ENCODE measurements around the gene CKAP4.
A peak's percentile ranks its signal among the peaks of the same experiment; 100 is the strongest.

Gene CKAP4

DNA sequence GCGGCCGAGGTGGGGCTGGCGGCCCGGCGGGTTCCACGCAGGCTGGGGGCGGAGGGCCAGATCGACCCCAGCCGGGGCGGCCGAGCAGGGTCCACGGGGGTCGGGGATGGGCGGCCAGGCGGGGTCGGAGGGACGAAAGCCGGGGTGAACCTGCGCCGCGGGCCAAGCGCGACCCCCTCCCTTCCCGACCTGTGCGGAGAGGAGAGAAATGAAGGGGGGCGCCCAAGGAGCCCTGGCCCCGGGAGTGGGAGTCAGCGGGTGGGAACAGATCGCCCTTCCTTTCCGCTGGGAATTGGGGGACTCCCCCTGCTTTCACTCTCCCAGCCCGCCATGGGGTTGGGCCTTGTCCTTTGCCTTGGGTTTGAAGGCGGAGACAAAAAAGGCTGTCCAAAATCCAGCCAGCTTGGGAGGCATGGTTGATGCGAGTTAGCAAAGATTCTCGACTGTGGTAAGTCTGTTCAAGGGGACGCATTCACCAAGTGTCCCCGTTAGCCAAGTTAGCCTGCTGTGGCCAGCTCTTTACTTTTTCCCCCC lies 559 bp upstream of the CKAP4 start:
- intact Hi-C loops (cut with DNase I): loop anchor here (5.0 kb wide), 2 partner anchors 54 to 109 kb away; partner anchors contain the start of genes POLR3B and TCP11L2
- DNase-seq: peak in 31 of 42 donors; percentile 5 to 68 (median 28)

DNA sequence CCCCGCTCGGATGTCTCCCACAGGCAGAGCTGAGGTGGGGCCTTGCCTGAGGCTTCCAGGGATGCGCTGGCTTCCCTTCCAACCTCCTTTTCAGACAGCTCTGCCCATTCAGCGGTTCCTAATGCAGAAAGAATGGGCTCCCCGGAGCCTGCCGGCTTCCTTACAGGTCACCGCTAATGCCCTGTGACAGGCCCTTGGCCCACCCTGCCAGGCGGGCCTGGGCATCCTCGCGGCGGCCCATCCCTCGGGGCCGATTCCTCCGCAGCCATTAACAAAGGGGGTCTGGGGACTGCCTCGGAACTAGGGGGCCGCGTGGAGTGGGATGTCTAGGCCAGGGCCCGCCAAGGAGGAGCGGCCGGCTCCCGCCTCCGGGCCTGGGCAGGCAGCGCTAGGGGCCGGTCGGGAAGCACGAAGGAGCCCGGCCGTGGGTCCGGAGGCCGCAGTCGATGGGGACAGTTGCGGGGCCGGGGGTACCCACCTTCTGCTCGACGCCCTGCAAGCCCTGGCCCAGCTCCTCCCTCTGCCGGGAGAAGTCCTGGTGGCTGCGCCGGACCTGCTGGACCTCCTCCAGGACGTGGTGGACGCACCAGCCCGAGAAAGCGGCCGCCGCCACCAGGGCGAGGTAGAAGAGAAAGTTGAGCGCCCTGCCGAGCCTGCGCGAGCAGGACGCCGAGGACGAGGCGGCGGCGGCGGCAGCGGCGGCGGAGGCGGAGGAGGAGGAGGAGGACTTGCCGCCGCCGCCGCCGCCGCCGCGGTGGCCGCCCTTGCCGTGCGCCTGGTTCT lies 738 bp downstream of the CKAP4 start:
- intact Hi-C loops (cut with DNase I): loop anchor here (5.0 kb wide), 2 partner anchors 55 to 110 kb away; partner anchors contain the start of genes POLR3B and TCP11L2
- peak in 34 of 42 donors; percentile 5 to 66 (median 37) for DNase-seq

DNA sequence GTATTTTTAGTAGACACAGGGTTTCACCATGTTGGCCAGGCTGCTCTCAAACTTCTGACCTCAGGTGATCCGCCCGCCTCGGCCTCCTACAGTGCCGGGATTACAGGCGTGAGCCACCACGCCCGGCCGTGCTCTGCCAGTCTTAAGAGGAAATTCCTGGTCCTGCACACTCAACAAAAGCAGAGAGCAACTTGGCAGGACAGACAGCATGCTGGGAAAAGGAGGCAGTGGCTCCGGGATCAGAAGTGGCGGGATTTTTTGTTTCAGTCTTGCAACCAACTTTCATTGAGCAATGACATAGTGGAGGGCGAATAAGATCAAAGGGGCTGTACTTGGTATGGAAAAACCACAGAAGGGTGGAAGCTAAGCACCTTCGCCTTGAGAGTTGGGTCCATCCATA lies 2.1 kb downstream of the CKAP4 start:
- DNase-seq: no peak
- intact Hi-C loops (cut with DNase I): loop anchor here (5.0 kb wide), 2 partner anchors 57 to 112 kb away; partner anchors contain the start of genes POLR3B and TCP11L2

DNA sequence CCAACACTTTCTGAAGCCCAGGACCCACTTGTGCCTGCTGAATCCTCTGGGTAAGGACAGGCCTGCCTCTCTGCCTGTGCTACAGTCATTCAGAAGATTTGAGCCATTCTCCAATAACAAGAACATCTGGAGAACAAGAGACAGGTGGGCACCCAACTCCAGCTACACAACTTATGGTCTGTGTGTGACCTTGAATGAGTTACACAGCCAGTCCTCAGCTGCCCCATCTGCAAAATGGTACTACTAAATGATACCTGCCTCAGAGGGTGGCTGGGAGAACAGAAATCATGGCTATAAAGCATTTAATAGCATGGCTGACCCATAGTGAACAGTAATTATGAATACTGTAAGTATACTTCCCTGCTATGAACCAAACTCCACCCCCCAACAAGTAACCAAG lies 4.2 kb downstream of the CKAP4 start:
- intact Hi-C loops (cut with DNase I): no loop called here

DNA sequence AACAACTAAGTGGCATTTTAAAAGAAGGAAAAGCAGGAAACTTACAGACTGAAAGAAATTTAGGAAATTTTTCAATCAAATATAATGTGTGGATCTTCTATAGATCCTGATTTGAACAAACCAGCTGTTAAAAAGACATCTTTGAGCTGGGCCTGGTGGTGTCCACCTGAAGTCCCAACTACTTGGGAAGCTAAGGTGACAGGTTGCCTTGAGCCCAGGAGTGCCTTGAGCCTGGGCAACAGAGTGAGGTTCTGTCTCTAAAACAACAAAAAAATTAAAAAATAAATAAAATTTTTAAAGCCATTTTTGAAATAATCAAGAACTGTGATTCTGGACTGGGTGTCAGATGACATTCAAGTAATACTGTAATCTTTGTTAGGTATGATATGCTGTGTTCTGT lies 7.0 kb downstream of the CKAP4 start:
- intact Hi-C loops (cut with DNase I): no loop called here
- peak in 2 of 42 donors; percentile 35 to 39 for DNase-seq

More for the DNA sequence above, 4.2 kb downstream of the CKAP4 start:
- no peak for DNase-seq

DNA sequence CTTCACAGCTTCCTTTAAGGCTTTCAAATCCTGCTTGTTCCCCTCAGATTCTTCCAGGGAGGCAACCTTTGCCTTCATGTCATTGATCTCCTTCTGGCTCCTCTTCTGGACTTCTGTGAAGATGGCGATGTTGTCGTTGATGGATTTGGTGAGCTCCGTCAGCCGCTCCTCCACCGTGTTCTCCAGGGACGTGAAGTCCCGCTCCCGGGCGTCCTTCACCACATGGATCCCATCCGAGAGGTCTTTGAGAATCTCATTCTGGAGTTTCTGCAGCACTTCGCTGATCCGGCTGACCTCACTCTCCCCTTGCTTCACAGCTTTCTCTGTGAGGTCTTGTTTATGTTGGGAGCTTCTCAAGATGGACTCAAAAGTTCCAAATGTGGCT lies 7.9 kb downstream of the CKAP4 start:
- DNase-seq: peak in 2 of 42 donors; percentile 23 to 35
- intact Hi-C loops (cut with DNase I): no loop called here

DNA sequence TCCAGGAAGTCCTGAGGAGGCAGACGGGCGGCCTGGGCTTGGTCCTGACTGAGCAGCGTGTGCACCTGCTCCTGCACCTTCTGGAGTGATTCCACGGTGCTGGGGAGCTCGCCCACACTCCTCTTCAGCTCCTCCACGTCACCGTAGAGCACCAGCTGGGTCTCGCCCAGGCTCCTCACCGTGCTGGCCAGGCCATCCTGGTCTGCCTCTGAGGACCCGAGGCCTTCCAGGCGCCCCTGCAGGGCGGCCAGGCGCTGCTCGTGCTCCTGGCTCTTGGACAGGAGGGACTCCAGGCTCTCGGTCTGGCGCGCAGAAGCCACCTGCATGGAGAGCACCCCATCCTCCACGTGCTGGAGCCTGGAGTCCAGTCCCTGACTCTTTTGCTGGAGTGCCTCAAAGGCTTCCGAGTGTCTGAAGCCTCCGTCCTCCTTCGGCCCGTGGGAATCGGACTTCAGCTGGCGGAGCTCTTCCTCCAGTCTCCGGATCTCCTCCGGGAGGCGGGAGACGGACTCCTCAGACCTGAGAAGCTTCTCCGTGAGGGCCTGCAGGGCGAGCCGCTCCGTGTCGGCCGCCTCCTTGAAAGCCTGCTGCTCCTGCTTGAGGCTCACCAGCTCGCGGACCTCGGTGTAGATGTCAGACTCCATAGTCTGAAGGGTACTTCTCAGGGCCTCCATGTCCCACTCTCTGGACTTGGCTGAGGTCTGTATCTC lies 8.4 kb downstream of the CKAP4 start:
- peak in 2 of 42 donors; percentile 28 to 37 for DNase-seq
- intact Hi-C loops (cut with DNase I): no loop called here

DNA sequence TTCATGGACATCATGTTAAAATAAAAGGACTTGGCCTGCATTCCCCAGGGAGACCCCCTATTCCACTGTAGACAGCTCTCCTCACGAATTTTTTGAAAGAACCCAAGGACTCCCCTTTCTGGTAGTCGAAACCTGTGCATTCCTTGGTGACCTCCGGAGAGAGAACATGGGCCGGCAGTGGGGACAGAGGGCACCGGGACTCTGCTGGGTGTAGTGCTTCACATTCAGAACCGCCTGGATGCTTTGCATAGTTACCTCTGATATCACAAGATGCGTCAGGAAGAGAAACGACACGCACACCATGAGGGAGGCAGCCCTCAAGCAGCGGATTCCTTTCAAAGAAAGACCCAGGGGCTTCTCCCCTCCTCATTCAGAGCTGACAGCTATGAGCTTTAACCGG lies 9.7 kb downstream of the CKAP4 start:
- peak in 1 of 42 donors; percentile 25 for DNase-seq
- intact Hi-C loops (cut with DNase I): no loop called here

DNA sequence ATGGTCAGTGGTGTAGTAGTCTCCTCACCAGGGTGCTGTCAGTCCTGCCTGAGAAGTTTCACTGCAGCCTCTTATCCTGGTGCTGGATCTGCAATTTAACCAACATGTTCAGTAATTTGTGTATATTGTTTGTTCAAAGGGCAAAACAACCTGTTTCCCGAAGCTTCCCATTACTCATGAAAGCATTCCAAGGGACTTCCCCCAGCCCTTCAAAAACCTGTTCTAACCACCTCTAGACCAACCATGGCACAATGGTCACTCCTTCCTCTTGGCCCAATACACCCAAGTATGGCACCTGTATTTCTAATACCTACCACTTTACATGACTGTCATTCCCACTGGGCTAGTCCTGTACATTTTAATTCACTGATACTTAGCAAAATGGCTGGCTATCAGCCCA lies 12.1 kb downstream of the CKAP4 start:
- intact Hi-C loops (cut with DNase I): no loop called here

DNA sequence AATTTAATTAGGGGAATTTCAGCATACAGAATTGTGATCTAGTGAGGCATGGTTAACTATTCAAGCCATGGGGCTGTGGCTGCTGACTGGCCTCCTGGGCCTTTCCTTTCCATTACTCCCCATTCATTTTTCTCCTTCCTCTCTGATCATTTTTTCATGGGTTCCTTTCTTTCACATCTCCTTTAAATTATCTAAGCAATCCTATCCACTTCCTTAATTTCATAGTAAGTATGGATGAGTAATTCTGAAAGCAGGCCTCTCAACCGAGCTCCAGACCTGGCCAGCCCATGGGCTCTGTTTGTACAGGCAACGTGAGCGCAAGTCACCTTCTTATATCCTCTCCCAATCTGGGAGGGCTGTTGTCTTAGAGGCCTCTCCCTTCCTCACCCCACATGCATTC lies 13.4 kb downstream of the CKAP4 start:
- DNase-seq: no peak
- intact Hi-C loops (cut with DNase I): no loop called here

More for the DNA sequence above, 12.1 kb downstream of the CKAP4 start:
- DNase-seq: no peak

DNA sequence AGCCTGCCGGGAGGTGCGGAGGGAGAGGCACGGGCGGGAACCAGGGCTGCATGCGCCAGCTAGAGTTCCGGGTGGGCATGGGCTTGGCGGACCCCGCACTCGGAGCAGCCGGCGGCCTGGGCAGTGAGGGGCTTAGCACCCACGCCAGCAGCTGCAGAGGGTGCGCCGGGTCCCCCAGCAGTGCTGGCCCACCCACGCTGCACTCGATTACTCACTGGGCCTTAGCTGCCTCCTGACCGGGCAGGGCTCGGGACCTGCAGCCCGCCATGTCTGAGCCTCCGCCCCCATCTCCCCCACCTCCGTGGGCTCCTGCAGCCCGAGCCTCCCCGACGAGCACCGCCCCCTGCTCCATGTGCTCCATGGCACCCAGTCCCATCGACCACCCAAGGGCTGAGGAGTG lies 14.8 kb downstream of the CKAP4 start:
- intact Hi-C loops (cut with DNase I): no loop called here
- no peak for DNase-seq

DNA sequence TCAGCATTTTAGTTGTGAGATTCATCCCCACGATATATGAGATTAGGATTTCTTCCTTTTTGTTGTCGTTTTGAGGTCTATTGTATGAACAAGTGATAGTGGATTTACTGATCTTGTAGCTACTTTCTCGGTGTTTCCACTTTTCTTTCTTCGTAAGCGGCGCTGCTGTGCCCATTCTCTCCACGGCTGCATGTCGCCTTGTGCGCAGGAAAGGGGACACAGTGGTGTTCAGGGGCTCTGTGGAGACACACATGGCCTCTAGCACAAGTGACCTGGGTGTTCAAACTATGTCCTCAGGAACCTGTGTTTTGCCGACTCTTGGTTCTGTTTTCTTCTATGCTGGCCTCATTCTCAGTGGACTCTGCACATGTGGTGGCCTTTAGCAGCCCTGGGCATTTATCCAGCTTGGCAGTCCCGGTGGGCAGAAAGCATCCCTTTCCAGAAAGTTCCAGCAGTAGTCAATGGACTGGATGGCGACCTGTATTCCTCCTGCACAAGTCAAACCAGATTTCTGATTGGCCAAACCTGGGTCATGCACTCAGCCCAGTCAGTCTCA lies 18.7 kb downstream of the CKAP4 start:
- intact Hi-C loops (cut with DNase I): loop anchor here (5.0 kb wide), 1 partner anchor 128 kb away; the partner anchor contains the start of gene POLR3B
- no peak for DNase-seq

DNA sequence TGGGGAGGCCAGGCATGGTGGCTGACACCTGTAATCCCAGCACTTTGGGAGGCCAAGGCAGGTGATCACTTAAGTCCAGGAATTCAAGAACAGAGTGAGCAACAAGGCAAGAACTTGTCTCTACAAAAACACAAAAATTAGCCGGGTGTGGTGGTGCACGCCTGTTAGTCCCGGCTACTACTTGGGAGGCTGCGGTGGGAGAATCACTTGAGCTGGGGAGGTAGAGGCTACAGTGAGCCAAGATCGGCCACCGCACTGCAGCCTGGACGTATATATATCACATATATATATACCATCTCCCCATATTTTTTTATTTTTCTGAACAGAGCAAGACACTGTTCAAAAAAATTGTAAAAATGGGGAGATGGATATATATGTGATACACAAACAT lies 19.5 kb downstream of the CKAP4 start:
- intact Hi-C loops (cut with DNase I): loop anchor here (5.0 kb wide), 1 partner anchor 129 kb away; the partner anchor contains the start of gene POLR3B
- DNase-seq: no peak

DNA sequence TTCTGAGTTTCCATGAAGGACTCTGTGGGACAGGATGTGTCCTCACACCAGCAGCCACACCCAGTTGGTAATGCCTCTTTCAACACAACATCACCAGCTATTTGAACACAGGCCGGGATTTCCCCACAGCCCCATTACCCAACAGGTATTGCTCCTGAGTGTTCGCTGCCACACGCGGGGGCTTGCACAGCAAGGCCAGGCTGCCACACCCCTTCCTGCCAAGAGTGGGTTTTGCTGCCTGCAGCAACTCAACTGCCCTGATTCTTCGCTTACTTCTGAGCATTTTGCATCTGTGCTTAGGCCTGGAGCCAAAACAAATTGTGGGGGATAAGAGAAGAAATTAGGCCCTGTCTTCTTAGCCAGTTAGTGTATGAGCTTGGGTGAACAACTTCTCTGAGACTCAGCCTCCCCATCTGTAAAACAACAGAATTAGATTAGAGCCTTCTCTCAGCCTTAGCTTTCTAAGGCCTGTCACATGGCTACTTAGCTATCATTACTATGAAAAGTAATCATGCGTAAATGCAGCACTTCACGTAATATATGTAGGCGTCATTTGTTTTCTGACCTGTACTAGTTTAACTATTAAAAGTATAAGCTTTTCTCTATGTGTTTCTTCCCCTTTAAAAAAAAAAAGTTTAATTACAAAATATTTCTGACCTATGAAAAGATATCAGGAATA lies 20.0 kb downstream of the CKAP4 start:
- DNase-seq: no peak
- intact Hi-C loops (cut with DNase I): loop anchor here (5.0 kb wide), 1 partner anchor 130 kb away; the partner anchor contains the start of gene POLR3B

DNA sequence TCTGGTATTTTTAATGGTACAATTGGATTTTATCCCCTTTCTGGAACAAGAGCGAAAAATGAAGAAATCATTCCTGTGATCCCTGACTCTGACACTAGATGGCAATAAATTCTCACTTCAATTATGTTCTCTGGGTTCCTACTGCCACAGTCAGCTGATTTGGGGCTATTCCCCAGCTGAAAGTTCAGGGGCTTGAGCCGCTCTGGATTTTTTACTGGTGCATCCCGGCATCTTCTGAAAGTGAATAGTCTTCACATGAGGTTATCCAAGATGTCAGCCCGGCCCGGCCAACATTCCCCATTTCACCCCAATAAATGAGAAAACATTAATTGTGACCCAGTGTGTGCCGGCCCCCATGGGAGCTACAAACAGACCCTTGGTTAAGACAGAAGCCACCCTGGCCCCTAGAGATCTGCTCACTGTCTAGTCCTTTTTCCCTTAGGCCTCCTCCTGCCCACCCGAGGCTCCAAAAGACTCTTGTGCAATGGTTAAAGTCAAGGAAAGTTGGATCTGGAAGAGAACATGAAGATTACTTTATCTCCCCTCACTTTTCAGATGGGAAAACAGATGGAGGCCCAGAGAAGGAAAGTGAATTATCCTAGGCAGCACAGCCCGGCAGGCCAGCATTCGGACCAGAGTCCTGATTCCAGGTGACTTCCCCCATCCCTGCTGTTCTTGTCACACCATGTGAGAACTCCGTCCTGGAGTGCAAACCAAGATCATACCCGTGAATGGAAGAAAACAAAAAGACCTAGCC lies 20.8 kb downstream of the CKAP4 start:
- intact Hi-C loops (cut with DNase I): loop anchor here (5.0 kb wide), 1 partner anchor 130 kb away; the partner anchor contains the start of gene POLR3B

DNA sequence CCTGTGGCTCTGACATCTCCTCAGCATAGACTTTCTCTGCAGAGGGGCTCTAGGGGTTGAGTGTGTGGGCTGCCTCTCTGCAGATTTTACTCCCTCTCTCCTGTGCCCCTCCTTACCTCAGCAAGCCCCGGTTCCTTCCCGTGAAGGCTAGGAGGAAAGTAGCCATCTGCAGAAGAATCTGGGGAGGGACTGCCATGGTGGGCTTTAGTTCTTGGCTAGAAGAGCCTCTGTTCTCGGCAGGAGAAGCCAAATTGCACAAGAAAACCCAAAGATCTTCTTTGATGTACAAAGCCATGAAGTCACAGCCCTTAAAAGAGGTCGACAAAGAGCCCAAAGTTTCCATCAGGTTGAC lies 23.5 kb downstream of the CKAP4 start:
- no peak for DNase-seq
- intact Hi-C loops (cut with DNase I): loop anchor here (5.0 kb wide), 2 partner anchors 77 to 802 kb away; no protein-coding TSS in a partner anchor

More for the DNA sequence above, 20.8 kb downstream of the CKAP4 start:
- peak in 21 of 42 donors; percentile 19 to 72 (median 38) for DNase-seq

DNA sequence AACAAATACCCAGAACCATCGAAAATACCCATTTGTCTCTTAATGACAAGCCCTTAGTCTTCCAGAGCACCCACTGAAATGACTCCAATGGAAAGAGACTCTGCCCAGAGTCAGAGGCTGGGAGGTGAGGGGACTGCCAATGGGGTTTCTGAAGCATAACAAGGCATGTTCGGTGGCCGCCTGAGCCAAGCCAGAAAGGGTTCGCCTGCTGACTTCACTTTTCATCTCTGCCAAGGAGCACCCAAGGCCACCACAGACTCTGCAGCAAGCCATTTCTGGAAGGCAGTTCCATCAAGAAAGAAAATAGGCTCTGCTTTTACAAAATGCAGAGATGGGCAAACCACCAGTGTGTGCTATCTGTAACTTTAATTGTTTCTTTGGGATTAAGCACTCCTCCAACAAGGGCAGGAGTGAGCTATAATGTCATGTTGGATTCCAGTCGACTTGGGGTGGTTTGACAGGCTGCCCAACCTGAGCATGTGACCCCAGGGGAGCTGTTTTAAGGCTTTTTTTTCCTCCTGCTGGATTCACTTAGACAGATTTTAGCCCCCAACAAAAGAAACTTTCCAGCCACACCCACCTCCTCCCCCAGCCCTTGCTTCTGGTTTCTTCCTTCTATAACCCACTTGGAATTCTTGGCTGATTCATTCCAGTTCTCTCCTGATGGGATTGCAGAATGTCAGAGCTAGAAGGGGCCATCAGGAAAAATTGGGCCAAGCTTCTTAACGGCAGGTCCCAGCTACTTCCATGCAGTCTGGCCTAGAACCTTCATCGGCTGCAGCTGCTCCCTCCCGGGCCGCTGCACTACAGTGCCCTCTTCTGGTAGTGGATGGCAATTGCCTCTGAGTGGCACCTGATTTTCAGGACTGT lies 24.1 kb downstream of the CKAP4 start:
- intact Hi-C loops (cut with DNase I): loop anchor here (5.0 kb wide), 2 partner anchors 76 to 801 kb away; no protein-coding TSS in a partner anchor
- DNase-seq: peak in 41 of 42 donors; percentile 8 to 86 (median 67)

All from head of caudate nucleus (tissue), 42 donors.